ENCODE measurements around the gene GAS7. TPM values are rescaled to one million over a fixed set of nuclear protein-coding genes. Genes with fewer than 3 reads are reported as not detected.

GAS7 gene
- total and polyA plus RNA-seq, 2 experiments from 2014 or later: 25.8 to 27.3 TPM

GRCh38 chr17:9865586-9865985 lies 332.8 kb downstream of the GAS7 start:
- Histone ChIP-seq H2AFZ (no peak overlapping the region), H3K9me2 (replicated peaks; ENCODE audit: insufficient read depth) (no peaks in the 10 kb centered on the region), H3K4me3 (no peak overlapping the region), H3K27me3 (no peaks in the 10 kb centered on the region), H3K27ac (no peak overlapping the region), H3K36me3 (replicated peaks; ENCODE audit: insufficient read depth, low read depth) (no peaks in the 10 kb centered on the region), H3K4me1 (ENCODE audit: insufficient read depth) (no peaks in the 10 kb centered on the region), H3K4me2 (no peak overlapping the region), H3K79me2 (no peaks in the 10 kb centered on the region), H4K20me1 (ENCODE audit: insufficient read depth, poor library complexity, severe bottlenecking) (no peaks in the 10 kb centered on the region), H3K9me3 (ENCODE audit: low read depth) (no peaks in the 10 kb centered on the region)
- no peak for TF ChIP-seq EZH2 (IDR thresholded peaks at IDR 0.05; ENCODE audit: borderline replicate concordance)
- TF ChIP-seq, protein P1, sequence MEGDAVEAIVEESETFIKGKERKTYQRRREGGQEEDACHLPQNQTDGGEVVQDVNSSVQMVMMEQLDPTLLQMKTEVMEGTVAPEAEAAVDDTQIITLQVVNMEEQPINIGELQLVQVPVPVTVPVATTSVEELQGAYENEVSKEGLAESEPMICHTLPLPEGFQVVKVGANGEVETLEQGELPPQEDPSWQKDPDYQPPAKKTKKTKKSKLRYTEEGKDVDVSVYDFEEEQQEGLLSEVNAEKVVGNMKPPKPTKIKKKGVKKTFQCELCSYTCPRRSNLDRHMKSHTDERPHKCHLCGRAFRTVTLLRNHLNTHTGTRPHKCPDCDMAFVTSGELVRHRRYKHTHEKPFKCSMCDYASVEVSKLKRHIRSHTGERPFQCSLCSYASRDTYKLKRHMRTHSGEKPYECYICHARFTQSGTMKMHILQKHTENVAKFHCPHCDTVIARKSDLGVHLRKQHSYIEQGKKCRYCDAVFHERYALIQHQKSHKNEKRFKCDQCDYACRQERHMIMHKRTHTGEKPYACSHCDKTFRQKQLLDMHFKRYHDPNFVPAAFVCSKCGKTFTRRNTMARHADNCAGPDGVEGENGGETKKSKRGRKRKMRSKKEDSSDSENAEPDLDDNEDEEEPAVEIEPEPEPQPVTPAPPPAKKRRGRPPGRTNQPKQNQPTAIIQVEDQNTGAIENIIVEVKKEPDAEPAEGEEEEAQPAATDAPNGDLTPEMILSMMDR (IDR thresholded peaks at IDR 0.05; ENCODE audit: poor library complexity): no peak
- TF ChIP-seq EZH2phosphoT487 (IDR thresholded peaks at IDR 0.05; ENCODE audit: low read depth, severe bottlenecking, unreplicated experiment): no peak
- DNase-seq (ENCODE audit: low spot score): no peak
- 68% methylated on average over 1 of the region's 1 CpG for WGBS (ENCODE audit: low lambda C conversion rate, missing lambda C conversion rate)

- TF ChIP-seq, protein P1 (IDR thresholded peaks at IDR 0.05; ENCODE audit: poor library complexity): no peak
- TF ChIP-seq EZH2 (IDR thresholded peaks at IDR 0.05; ENCODE audit: borderline replicate concordance): no peak
- TF ChIP-seq EZH2phosphoT487 (IDR thresholded peaks at IDR 0.05; ENCODE audit: low read depth, severe bottlenecking, unreplicated experiment): no peak
- H3K9me2 ChIP-seq (replicated peaks; ENCODE audit: insufficient read depth): no peaks in the 10 kb centered on the region
- H3K4me3 ChIP-seq: no peak overlapping the region
- no peaks in the 10 kb centered on the region for H3K9me3 ChIP-seq (ENCODE audit: low read depth)
- H3K36me3 ChIP-seq (replicated peaks; ENCODE audit: insufficient read depth, low read depth): no peaks in the 10 kb centered on the region
- WGBS (ENCODE audit: low lambda C conversion rate, missing lambda C conversion rate): 84% methylated on average over 4 of the region's 4 CpGs
- no peak overlapping the region for H2AFZ ChIP-seq
- DNase-seq (ENCODE audit: low spot score): no peak
- H3K4me1 ChIP-seq (ENCODE audit: insufficient read depth): no peaks in the 10 kb centered on the region
- H3K79me2 ChIP-seq: no peaks in the 10 kb centered on the region
- H3K4me2 ChIP-seq: no peak overlapping the region
- no peaks in the 10 kb centered on the region for H3K27me3 ChIP-seq
- H4K20me1 ChIP-seq (ENCODE audit: insufficient read depth, poor library complexity, severe bottlenecking): no peaks in the 10 kb centered on the region
- no peak overlapping the region for H3K27ac ChIP-seq
Observed at GRCh38 chr17:9862949-9863348, 335.5 kb downstream of the GAS7 start.

DNA sequence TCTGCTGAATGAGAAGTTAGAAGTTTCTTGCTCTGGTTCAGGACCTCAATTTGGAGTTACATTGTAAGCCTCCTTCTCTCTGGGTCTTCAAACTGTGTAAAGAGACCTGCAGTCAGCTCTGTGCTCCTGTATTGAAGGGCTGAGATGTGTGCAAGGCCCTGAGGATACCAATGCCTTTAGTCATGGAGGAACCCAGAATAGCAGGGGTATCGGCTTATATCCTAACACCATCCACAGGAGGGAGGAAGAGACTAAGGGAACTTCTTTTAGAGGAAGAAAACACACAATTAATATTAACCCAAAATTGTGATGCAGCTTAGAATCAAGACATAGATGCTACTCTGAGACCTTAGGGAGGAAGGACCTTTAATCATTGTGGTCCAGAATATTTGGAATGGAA lies 336.2 kb downstream of the GAS7 start:
- Histone ChIP-seq H3K4me3 (no peak overlapping the region), H3K79me2 (no peaks in the 10 kb centered on the region), H3K36me3 (replicated peaks; ENCODE audit: insufficient read depth, low read depth) (no peaks in the 10 kb centered on the region), H3K9me3 (ENCODE audit: low read depth) (no peaks in the 10 kb centered on the region), H4K20me1 (ENCODE audit: insufficient read depth, poor library complexity, severe bottlenecking) (no peaks in the 10 kb centered on the region), H3K27me3 (no peaks in the 10 kb centered on the region), H3K9me2 (replicated peaks; ENCODE audit: insufficient read depth) (no peaks in the 10 kb centered on the region), H2AFZ (no peak overlapping the region), H3K4me2 (no peak overlapping the region), H3K4me1 (ENCODE audit: insufficient read depth) (no peaks in the 10 kb centered on the region), H3K27ac (no peak overlapping the region)
- TF ChIP-seq EZH2phosphoT487 (IDR thresholded peaks at IDR 0.05; ENCODE audit: low read depth, severe bottlenecking, unreplicated experiment) (no peak), EZH2 (IDR thresholded peaks at IDR 0.05; ENCODE audit: borderline replicate concordance) (no peak)
- TF ChIP-seq, protein P1 (IDR thresholded peaks at IDR 0.05; ENCODE audit: poor library complexity): no peak
- 80% methylated on average over 1 of the region's 1 CpG for WGBS (ENCODE audit: low lambda C conversion rate, missing lambda C conversion rate)
- DNase-seq (ENCODE audit: low spot score): no peak

DNA sequence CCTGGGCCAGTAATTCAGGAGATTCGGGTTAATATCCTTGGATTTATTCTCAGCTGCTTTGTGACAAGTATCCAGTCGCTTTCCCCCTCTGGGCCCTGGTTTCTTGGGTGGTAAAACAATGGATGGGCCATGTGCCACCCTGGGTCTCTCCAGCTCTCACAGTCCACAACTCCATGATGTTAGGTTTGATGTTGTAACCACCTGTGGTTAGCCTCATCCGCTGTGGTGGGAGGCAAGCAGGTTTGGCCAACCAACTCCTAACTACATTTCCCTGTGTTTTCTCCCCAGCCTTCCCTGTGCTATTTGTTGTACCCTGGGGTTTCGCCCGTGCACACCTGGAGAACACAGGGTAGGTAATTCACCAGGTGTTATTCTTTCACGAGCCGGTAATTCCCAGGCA lies 337.6 kb downstream of the GAS7 start:
- no peak for DNase-seq (ENCODE audit: low spot score)
- no peak for TF ChIP-seq EZH2phosphoT487 (IDR thresholded peaks at IDR 0.05; ENCODE audit: low read depth, severe bottlenecking, unreplicated experiment)
- TF ChIP-seq EZH2 (IDR thresholded peaks at IDR 0.05; ENCODE audit: borderline replicate concordance): no peak
- TF ChIP-seq, protein P1 (IDR thresholded peaks at IDR 0.05; ENCODE audit: poor library complexity): no peak
- Histone ChIP-seq H3K4me1 (ENCODE audit: insufficient read depth) (no peaks in the 10 kb centered on the region), H2AFZ (no peak overlapping the region), H3K27me3 (no peaks in the 10 kb centered on the region), H3K9me2 (replicated peaks; ENCODE audit: insufficient read depth) (no peaks in the 10 kb centered on the region), H3K79me2 (no peaks in the 10 kb centered on the region), H3K36me3 (replicated peaks; ENCODE audit: insufficient read depth, low read depth) (no peaks in the 10 kb centered on the region), H3K4me2 (no peak overlapping the region), H3K4me3 (no peak overlapping the region), H3K9me3 (ENCODE audit: low read depth) (no peaks in the 10 kb centered on the region), H3K27ac (no peak overlapping the region), H4K20me1 (ENCODE audit: insufficient read depth, poor library complexity, severe bottlenecking) (no peaks in the 10 kb centered on the region)
- WGBS (ENCODE audit: low lambda C conversion rate, missing lambda C conversion rate): 92% methylated on average over 7 of the region's 7 CpGs
